ENCODE results near the gene GPR173.

DNA sequence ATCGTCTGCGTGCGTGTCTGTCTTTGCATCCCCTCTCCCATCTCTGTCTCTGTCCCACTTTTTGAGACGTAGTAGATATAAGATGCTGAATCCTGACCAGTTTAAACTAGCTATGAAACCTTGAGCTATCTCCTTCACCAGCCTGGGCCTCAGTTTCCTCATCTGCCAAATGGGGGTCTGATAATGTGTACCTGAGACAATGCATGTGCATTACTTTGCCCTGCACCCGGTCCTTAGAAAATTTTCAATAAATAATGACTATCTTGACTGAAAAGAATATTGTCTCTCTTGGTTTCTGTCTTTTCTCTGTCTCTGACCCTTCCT lies 46.0 kb downstream of the GPR173 start:
- TF ChIP-seq, protein P1, sequence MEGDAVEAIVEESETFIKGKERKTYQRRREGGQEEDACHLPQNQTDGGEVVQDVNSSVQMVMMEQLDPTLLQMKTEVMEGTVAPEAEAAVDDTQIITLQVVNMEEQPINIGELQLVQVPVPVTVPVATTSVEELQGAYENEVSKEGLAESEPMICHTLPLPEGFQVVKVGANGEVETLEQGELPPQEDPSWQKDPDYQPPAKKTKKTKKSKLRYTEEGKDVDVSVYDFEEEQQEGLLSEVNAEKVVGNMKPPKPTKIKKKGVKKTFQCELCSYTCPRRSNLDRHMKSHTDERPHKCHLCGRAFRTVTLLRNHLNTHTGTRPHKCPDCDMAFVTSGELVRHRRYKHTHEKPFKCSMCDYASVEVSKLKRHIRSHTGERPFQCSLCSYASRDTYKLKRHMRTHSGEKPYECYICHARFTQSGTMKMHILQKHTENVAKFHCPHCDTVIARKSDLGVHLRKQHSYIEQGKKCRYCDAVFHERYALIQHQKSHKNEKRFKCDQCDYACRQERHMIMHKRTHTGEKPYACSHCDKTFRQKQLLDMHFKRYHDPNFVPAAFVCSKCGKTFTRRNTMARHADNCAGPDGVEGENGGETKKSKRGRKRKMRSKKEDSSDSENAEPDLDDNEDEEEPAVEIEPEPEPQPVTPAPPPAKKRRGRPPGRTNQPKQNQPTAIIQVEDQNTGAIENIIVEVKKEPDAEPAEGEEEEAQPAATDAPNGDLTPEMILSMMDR (conservative IDR thresholded peaks at IDR 0.05; ENCODE audit: low read depth, low read length), result no peak
- TF ChIP-seq EZH2 (IDR thresholded peaks at IDR 0.05; ENCODE audit: low read length, unreplicated experiment) (no peak), EZH2phosphoT487 (IDR thresholded peaks at IDR 0.05; ENCODE audit: borderline replicate concordance, low read length) (no peak)

Data from PC-3 (cell line).